IMR-90 (cell line): Measurements from ENCODE around the gene L3HYPDH. TPM values are rescaled to one million over a fixed set of nuclear protein-coding genes. Genes with fewer than 3 reads are reported as not detected.

Experiments used
- ATAC-seq: fragments of 200-7000 bp; cut with Tn5 transposase; 2 replicates; pipeline ENCODE4 v1.9.1; 2020; ENCODE audit warnings: low read depth, mild to moderate bottlenecking, moderate library complexity
- BruUV-seq: library from RNA; stranded (reverse); fragments of 400-500 nt; replicated peaks from 2 replicates; lab custom pipeline; 2021; lab: Mats Ljungman, UMichigan
- CTCF ChIA-PET: fragments of 300-600 bp; formaldehyde crosslinking; extraction: SDS; loops from one replicate; lab custom pipeline; 2021; ENCODE audit warnings: antibody characterized with exemption; lab: Yijun Ruan, JAX
- POLR2A ChIA-PET: fragments of 300-600 bp; sonication (Branson Sonifier 250); formaldehyde crosslinking; loops from one replicate; lab custom pipeline; 2022; ENCODE audit warnings: antibody characterized with exemption; ENCODE audit not compliant: unreplicated experiment; lab: Charles Lee
- DNase-seq: peaks from one replicate; pipeline ENCODE4 v3.0.0; 2013
- H2AFZ ChIP-seq: replicated peaks from 2 replicates; pipeline ENCODE3; 2013; ENCODE audit warnings: low read length, mild to moderate bottlenecking; ENCODE audit not compliant: poor library complexity
- H2AK5ac ChIP-seq: 2 replicates; pipeline ENCODE4 v1.6.1; 2013; ENCODE audit warnings: low read depth, low read length, inconsistent platforms
- H2AK9ac ChIP-seq: replicated peaks from 2 replicates; pipeline ENCODE3; 2013; ENCODE audit warnings: mild to moderate bottlenecking, low read depth, low read length, moderate library complexity; ENCODE audit not compliant: poor library complexity
- H2BK120ac ChIP-seq: 2 replicates; pipeline ENCODE4 v1.6.1; 2013; ENCODE audit warnings: low read depth, low read length, inconsistent platforms
- H2BK15ac ChIP-seq: 3 replicates; pipeline ENCODE4 v1.6.1; 2013; ENCODE audit warnings: low read depth, low read length, inconsistent platforms
- H2BK20ac ChIP-seq: 2 replicates; pipeline ENCODE4 v1.6.1; 2013; ENCODE audit warnings: low read depth, mild to moderate bottlenecking, inconsistent platforms, low read length, moderate library complexity
- H2BK5ac ChIP-seq: 2 replicates; pipeline ENCODE4 v1.6.1; 2013; ENCODE audit warnings: mild to moderate bottlenecking, low read depth, low read length, inconsistent platforms; ENCODE audit not compliant: poor library complexity, severe bottlenecking
- H3K14ac ChIP-seq: replicated peaks from 2 replicates; pipeline ENCODE4 v1.6.1; 2013; ENCODE audit warnings: low read depth, low read length, inconsistent platforms
- H3K18ac ChIP-seq: 2 replicates; pipeline ENCODE4 v1.6.1; 2013; ENCODE audit warnings: low read depth, low read length, control low read depth
- H3K23ac ChIP-seq: 2 replicates; pipeline ENCODE4 v1.6.1; 2013; ENCODE audit warnings: low read depth, low read length, inconsistent platforms
- H3K27ac ChIP-seq: 2 replicates; pipeline ENCODE4 v1.5.1; 2013; ENCODE audit warnings: mild to moderate bottlenecking, control low read depth, low read length; ENCODE audit not compliant: insufficient read depth
- H3K27me3 ChIP-seq: 2 replicates; pipeline ENCODE4 v1.6.1; 2013; ENCODE audit warnings: low read length; ENCODE audit not compliant: control insufficient read depth, insufficient read depth
- H3K36me3 ChIP-seq: 2 replicates; pipeline ENCODE4 v1.6.1; 2013; ENCODE audit warnings: low read length, mixed read lengths; ENCODE audit not compliant: control insufficient read depth, insufficient read depth
- H3K4ac ChIP-seq: 2 replicates; pipeline ENCODE4 v1.6.1; 2013; ENCODE audit warnings: low read depth, low read length, inconsistent platforms
- H3K4me1 ChIP-seq: 2 replicates; pipeline ENCODE4 v1.6.1; 2013; ENCODE audit warnings: low read length, mixed read lengths; ENCODE audit not compliant: control insufficient read depth, insufficient read depth
- H3K4me2 ChIP-seq: 2 replicates; pipeline ENCODE4 v1.6.1; 2013; ENCODE audit warnings: low read depth, mild to moderate bottlenecking, control low read depth, low read length, moderate library complexity
- H3K4me3 ChIP-seq: 2 replicates; pipeline ENCODE4 v1.5.1; 2013; ENCODE audit warnings: low read depth, mild to moderate bottlenecking, control low read depth, low read length, moderate library complexity; ENCODE audit not compliant: insufficient read depth
- H3K56ac ChIP-seq: 2 replicates; pipeline ENCODE4 v1.6.1; 2013; ENCODE audit warnings: low read length, inconsistent platforms; ENCODE audit not compliant: insufficient read depth; ENCODE audit errors: extremely low read depth
- H3K79me1 ChIP-seq, 2 experiments: 2 replicates each; pipeline ENCODE4 v1.6.1; 2013; ENCODE audit warnings: low read length in 2 of 2, inconsistent platforms in 1 of 2, low read depth in 1 of 2
- H3K9ac ChIP-seq: 2 replicates; pipeline ENCODE4 v1.6.1; 2013; ENCODE audit warnings: low read depth, low read length, control low read depth
- H3K9me1 ChIP-seq: 2 replicates; pipeline ENCODE4 v1.6.1; 2013; ENCODE audit warnings: low read length, inconsistent platforms; ENCODE audit not compliant: insufficient read depth
- H3K9me3 ChIP-seq: 2 replicates; pipeline ENCODE4 v1.6.1; 2013; ENCODE audit warnings: low read length; ENCODE audit not compliant: control insufficient read depth, insufficient read depth
- H4K20me1 ChIP-seq: 2 replicates; pipeline ENCODE4 v1.6.1; 2013; ENCODE audit warnings: low read length, inconsistent platforms; ENCODE audit not compliant: insufficient read depth
- H4K5ac ChIP-seq: 2 replicates; pipeline ENCODE4 v1.6.1; 2013; ENCODE audit warnings: mild to moderate bottlenecking, low read depth, low read length, control low read depth
- H4K8ac ChIP-seq, 2 experiments: 2 replicates each; pipeline ENCODE4 v1.6.1; 2013; ENCODE audit warnings: low read depth in 2 of 2, low read length in 2 of 2, control low read depth in 1 of 2, inconsistent platforms in 1 of 2
- H4K91ac ChIP-seq: 2 replicates; pipeline ENCODE4 v1.6.1; 2013; ENCODE audit warnings: low read depth, low read length, inconsistent platforms; ENCODE audit not compliant: insufficient read depth
- CEBPB ChIP-seq: IDR thresholded peaks from 2 replicates; pipeline ENCODE4 v1.6.1; 2012; ENCODE audit warnings: low read depth, low read length, improper control_type of control experiment
- POLR2A ChIP-seq: IDR thresholded peaks from 2 replicates; pipeline ENCODE4 v1.6.1; 2012; ENCODE audit warnings: mild to moderate bottlenecking, low read depth, low read length
- USF2 ChIP-seq: fragments of 150-350 bp; IDR thresholded peaks from 2 replicates; pipeline ENCODE4 v1.6.1; 2017; ENCODE audit warnings: mild to moderate bottlenecking, antibody characterized with exemption, low read length, low read depth
- WGBS, 2 experiments: methylation state at CpG; one replicate each; pipeline versions ENCODE4 v1.1.5 to v1.1.7; 2013; ENCODE audit warnings: missing lambda C conversion rate in 2 of 2; ENCODE audit not compliant: insufficient read length in 1 of 2; ENCODE audit errors: extremely low coverage in 2 of 2; 5-methylcytosine and 5-hydroxymethylcytosine counted together
- dilution Hi-C: fragments of 300-500 bp; cut with HindIII; formaldehyde crosslinking; loops from one replicate; pipeline ENCODE4 v1.14.3; 2018; ENCODE audit warnings: low sequenced_read_pairs; ENCODE audit not compliant: unreplicated experiment
- in situ Hi-C: fragments of 300-500 bp; cut with MboI; formaldehyde crosslinking; loops from 3 replicates; pipeline ENCODE4 v1.14.3; 2019; ENCODE audit warnings: low sequenced_read_pairs, inconsistent platforms, mixed read lengths
- intact Hi-C: fragments of 100-400 bp; cut with micrococcal nuclease; formaldehyde crosslinking; loops from 2 replicates; pipeline ENCODE4 v1.10.0; 2022
- polyA plus RNA-seq, 3 experiments: library from polyadenylated mRNA; depleted of rRNA; stranded (reverse); fragments of >200 nt; gene quantifications; 2 replicates each; pipeline ENCODE4 v1.2.3, GENCODE V29; 2012; ENCODE audit warnings: low replicate concordance in 1 of 3
- total RNA-seq: library from RNA; depleted of rRNA; stranded (reverse); fragments of >200 nt; gene quantifications from 2 replicates; pipeline ENCODE4 v1.2.3, GENCODE V29; 2012

Gene L3HYPDH
- total and polyA plus RNA-seq, 2 of the 4 experiments (the other 2 are of a cell fraction): 40.9 to 49.1 TPM

- Histone ChIP-seq H2BK20ac (no peak overlapping the region), H3K9me1 (peaks cover 6% of the 10 kb centered on the region), H2BK15ac (no peak overlapping the region), H2BK5ac (no peak overlapping the region), H3K4ac (no peak overlapping the region), H3K9ac (no peak overlapping the region), H3K27me3 (no peaks in the 10 kb centered on the region), H3K36me3 (0 out of 2 replicates have a peak, but pooled peaks cover 2% of the 10 kb centered on the region), H3K79me1 (peaks cover 0 to 4% of the 10 kb centered on the region in 2 experiments; a peak in 1 of 4 replicates), H3K27ac (no peak overlapping the region), H3K4me2 (no peak overlapping the region), H3K56ac (no peak overlapping the region), H4K20me1 (no peaks in the 10 kb centered on the region; the same call in 1 of the 2 replicates), H2AK5ac (no peak overlapping the region), H2AFZ (no peak overlapping the region), H4K5ac (no peak overlapping the region), H2BK120ac (no peak overlapping the region), H3K18ac (no peak overlapping the region), H4K91ac (no peak overlapping the region), H3K23ac (no peak overlapping the region), H2AK9ac (no peak overlapping the region), H3K4me3 (no peak overlapping the region), H3K4me1 (peaks cover 10% of the 10 kb centered on the region), H3K14ac (no peak overlapping the region), H4K8ac (no peak overlapping the region), H3K9me3 (no peaks in the 10 kb centered on the region)
- intact Hi-C loops: loop anchor here (5.0 to 10.0 kb wide), 2 partner anchors 184 to 941 kb away; no protein-coding TSS in a partner anchor
- BruUV-seq: no TSS peak
- WGBS, 2 experiments: no CpG with 5 or more reads among the region's 1 CpG
- ChIA-PET POLR2A (no interaction called here), CTCF (no interaction called here)
- DNase-seq: no peak
- TF ChIP-seq CEBPB (no peak), POLR2A (no peak), USF2 (no peak)
- ATAC-seq: no peak
- dilution Hi-C loops: no loop called here
- in situ Hi-C loops: no loop called here
Measured at GRCh38 chr14:59435987-59436386, 48.2 kb downstream of the L3HYPDH start.
